ENCODE measurements around the gene RBM43.

The RBM43 gene

GRCh38 chr2:151282401-151282800, 20.7 kb upstream of the RBM43 start:
- no peak overlapping the region for H3K27ac ChIP-seq
- TF ChIP-seq CTCF (IDR thresholded peaks at IDR 0.05) (no peak), ZFX (IDR thresholded peaks at IDR 0.05; ENCODE audit: borderline replicate concordance) (no peak)

- TF ChIP-seq CTCF (IDR thresholded peaks at IDR 0.05), result no peak
- no peak for TF ChIP-seq ZFX (IDR thresholded peaks at IDR 0.05; ENCODE audit: borderline replicate concordance)
- no peak overlapping the region for H3K27ac ChIP-seq
These were observed 18.6 kb upstream of the RBM43 start for GRCh38 chr2:151280271-151280670.

GRCh38 chr2:151278487-151278886, 16.8 kb upstream of the RBM43 start:
- TF ChIP-seq CTCF (IDR thresholded peaks at IDR 0.05) (no peak), ZFX (IDR thresholded peaks at IDR 0.05; ENCODE audit: borderline replicate concordance) (no peak)
- H3K27ac ChIP-seq, result no peak overlapping the region

GRCh38 chr2:151277067-151277466, 15.4 kb upstream of the RBM43 start:
- no peak overlapping the region for H3K27ac ChIP-seq
- TF ChIP-seq CTCF (IDR thresholded peaks at IDR 0.05), result no peak
- TF ChIP-seq ZFX (IDR thresholded peaks at IDR 0.05; ENCODE audit: borderline replicate concordance), result no peak

- TF ChIP-seq ZFX (IDR thresholded peaks at IDR 0.05; ENCODE audit: borderline replicate concordance) (no peak), CTCF (IDR thresholded peaks at IDR 0.05) (no peak)
- no peak overlapping the region for H3K27ac ChIP-seq
These were observed 13.6 kb upstream of the RBM43 start for GRCh38 chr2:151275291-151275690.

- no peak overlapping the region for H3K27ac ChIP-seq
- TF ChIP-seq ZFX (IDR thresholded peaks at IDR 0.05; ENCODE audit: borderline replicate concordance) (no peak), CTCF (IDR thresholded peaks at IDR 0.05) (no peak)
These were observed 10.2 kb upstream of the RBM43 start for GRCh38 chr2:151271824-151272223.

GRCh38 chr2:151269798-151270568, 8.3 kb upstream of the RBM43 start:
- no peak overlapping the region for H3K27ac ChIP-seq
- TF ChIP-seq ZFX (IDR thresholded peaks at IDR 0.05; ENCODE audit: borderline replicate concordance) (no peak), CTCF (IDR thresholded peaks at IDR 0.05) (no peak)

Measured in 22Rv1 (cell line).